ENCODE measurements around the gene MDH2.
"Not testable (repeated sequence)": the region's sequence is repeated elsewhere in the genome, so short reads cannot be mapped to it uniquely, and the experiment has no call there.

MDH2 gene

DNA sequence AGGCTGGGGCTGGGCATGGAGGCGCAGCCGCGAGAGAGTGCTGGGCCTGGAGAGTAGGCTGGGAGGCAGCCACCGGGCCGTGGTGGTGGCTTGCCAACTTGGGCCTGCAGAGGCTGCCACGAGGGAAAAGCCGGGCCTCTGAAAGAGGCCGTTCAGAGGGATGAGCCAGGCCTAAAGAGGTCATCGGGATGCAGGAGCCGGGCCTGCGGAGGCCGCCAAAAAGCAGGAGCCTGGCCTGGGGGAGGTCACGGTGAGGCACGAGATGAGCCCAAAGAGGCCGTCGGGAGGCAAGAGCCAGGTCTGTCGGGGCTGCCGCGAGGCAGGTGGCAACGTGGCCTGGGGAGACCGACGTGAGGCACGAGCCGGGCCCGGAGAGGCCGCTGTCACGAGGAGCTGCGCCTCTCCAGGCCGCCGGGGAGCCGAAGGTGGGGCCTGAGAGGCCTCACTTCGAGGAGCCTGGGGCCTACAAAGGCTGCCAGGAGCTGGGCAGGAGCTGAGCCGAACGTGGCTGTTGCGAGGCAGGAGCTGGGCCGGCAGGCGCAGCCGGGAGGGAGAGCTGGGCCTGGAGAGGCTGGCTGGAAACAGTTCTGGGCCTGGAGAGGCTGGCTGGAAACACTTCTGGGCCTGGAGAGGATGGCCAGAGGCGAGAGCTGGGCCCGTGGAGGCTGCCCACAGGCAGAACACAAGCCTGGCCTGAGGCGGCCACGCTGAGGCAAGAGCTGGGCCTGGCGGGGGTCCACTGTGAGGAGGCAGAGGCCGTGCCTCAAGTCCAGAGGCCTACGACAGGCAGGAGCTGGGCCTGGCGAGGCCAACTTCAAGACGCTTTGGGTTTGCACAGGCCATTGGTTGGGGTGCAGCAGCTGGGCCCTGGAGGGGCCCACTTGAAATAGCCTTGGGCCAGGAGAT is 24.6 kb downstream of the MDH2 start:
- no peak for DNase-seq

DNA sequence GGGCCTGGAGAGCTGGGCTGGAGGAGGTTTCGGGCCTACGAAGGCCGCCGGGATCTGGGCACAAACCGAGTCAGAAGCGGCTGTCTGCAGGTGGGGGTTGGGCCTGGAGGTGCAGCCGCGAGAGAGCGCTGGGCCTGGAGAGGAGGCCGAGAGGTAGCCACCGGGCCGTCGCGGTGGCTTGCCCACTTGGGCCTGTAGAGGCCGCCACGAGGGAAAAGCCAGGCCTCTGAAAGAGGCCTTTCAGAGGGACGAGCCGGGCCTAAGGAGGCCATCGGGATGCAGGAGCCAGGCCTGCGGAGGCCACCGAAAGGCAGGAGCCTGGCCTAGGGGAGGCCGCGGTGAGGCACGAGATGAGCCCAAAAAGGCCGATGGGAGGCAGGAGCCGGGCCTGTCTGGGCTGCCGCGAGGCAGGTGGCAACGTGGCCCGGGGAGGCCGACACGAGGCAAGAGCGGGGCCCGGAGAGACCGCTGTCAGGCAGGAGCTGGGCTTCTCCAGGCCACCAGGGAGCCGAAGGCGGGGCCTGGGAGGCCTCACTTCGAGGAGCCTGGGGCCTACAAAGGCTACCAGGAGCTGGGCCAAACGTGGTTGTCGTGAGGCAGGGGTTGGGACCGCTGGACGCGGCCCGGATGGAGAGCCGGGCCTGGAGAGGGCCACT is 25.6 kb downstream of the MDH2 start:
- DNase-seq = no peak

DNA sequence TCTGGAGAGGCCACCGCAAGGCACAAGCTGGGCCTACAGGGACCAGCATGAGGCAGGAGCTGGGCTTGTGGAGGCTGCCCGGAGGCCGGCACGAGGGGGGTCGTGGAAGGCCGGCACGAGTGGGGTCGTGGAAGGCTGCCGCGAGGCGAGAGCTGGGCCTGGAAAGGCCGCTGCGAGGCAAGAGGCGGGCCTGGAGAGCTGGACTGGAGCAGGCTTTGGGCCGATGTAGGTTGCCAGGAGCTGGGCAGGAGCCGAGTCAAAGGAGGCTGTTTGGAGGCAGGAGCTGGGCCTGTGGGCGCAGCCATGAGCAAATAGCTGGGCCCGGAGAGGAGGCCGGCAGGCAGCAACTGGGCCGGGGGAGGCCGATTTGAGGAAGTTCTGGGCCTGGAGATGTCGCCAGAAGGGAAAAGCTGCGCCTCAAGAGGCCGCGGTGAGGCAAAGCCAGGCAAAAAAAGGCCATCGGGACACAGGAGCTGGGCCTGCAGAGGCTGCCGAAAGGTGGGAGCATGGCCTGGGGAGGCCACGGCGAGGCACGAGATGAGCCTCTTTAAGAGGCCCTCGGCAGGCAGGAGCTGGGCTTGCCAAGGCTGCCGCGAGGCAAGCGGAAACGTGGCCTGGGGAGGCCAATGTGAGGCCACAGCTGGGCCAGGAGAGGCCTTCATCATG is 26.5 kb downstream of the MDH2 start:
- DNase-seq = no peak

DNA sequence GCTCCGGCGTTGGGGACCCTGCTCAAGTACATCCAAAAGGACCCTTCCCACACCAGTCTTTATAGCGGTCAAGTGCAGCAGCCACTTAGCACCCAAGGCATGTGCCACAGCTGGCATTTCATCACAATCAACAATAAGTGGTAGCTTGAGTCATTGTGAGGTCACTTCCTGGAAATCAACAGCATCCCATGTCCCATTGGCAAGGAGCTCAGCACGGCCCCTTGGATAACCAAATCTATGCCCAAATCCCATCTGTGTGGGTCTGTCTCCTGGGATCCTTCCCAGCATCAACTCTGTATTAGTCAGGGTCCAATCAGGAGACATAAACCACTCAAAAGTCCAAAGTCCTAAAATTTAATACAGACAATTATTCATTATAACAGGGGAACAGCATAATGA is 27.1 kb downstream of the MDH2 start:
- DNase-seq = no peak

DNA sequence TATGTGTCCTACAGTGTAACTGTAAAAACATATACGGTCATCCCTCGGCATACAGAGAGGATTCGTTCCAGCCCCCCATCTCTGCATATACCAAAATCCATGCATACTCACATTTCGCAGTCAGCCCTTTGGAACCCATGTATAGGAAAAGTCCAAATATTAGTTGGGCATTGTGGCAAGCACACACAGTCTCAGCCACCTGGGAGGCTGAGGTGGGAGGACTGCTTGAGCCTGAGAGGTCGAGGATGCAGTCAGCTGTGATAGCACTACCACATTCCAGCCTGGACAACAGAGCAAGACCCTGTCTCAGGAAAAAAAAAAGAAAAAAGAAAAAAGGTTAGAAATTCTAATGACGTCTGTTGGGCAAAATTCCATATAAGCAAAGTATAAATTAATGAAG is 29.1 kb downstream of the MDH2 start:
- no peak for DNase-seq

DNA sequence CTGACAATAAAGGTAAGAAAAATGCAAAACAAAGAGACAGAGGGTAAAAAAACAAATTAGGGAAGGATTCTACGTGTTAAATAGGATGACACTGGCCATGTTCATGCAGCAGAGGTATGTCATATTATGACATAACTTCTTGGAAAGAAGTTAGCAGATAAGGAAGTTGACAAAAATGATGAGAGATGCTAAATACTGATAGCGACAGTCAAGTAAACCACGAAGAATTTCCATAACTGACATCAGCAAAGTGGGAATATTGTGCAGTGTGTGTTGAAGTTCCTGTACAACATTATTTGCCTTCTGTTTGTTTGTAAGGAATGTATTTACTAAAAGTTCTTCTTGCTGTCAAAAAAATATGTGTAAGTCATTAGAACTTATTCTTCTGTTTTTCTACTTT is 29.5 kb downstream of the MDH2 start:
- DNase-seq = no peak

DNA sequence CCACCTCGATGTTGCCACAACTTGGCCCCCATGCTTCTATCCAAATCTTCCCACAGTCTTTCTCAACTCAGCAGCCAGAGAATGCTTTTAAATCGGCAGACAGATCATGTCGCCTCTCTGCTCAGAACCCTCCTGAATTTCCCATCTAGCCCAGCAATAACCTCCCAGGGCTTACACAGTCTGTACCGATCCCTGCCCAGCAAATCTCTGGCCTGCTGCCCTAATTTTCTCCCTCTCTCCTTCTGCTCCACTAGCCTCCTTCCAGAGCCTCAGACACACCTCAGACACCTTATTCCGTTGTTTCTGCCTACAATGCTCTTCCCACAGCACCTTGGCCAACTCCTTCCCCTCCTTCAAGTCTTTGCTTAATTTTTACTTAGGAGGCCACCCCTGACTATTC is 32.3 kb downstream of the MDH2 start:
- no peak for DNase-seq

DNA sequence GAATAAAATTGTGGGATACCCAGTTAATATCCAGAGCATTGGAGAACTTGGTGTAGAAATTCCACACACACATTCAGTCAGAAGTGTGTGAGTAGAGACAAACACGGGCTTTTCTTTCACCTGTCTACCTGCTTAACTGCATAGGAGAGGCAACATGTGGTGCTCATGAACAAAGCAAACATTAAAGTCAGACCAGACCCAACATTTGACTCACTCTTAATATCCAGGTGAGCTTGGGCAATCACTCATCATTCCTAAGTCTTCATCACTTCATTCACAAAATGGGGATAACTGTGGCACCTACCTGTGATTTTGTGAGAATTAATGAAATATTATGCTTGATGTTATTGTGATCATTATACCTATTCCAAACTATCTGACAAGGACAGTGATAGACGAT is 36.2 kb downstream of the MDH2 start:
- DNase-seq = not testable (repeated sequence)

DNA sequence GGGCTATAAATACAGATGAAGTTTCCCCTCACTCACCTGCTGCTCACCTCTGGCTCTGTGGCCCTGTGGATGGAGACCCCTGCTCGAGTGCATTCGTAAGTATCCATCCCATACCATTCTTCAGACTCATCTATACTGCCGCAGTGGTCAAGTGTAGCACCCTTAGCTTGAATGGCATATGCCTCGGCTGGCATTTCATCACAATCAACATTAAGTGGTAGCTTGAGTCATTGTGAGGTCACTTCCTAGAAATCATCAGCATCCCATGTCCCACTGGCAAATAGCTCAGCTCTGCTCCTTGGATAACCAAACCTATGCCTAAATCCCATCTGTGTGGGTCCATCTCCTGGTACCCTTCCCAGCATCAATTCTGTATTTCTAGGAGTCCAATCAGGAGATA is 38.2 kb downstream of the MDH2 start:
- no peak for DNase-seq

DNA sequence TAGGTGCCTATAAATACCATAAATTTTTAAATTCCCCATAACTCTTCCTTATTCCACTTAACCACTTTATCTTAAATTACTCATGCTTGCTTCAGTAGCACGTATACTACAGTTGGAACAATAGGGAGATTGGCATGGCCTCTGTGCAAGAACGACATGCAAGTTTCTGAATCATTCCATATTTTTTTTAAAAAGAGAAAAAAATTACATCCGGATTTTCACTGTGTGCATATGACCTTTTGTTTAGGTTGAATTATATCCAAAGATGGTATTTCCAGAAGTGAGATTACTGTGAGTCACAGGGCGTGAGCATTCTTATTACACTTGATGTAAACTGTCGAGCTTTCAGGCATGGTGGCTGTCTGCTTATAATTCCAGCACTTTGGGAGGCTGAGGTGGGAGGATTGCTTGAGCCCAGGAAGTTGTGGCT is 39.5 kb downstream of the MDH2 start:
- DNase-seq = not testable (repeated sequence)

DNA sequence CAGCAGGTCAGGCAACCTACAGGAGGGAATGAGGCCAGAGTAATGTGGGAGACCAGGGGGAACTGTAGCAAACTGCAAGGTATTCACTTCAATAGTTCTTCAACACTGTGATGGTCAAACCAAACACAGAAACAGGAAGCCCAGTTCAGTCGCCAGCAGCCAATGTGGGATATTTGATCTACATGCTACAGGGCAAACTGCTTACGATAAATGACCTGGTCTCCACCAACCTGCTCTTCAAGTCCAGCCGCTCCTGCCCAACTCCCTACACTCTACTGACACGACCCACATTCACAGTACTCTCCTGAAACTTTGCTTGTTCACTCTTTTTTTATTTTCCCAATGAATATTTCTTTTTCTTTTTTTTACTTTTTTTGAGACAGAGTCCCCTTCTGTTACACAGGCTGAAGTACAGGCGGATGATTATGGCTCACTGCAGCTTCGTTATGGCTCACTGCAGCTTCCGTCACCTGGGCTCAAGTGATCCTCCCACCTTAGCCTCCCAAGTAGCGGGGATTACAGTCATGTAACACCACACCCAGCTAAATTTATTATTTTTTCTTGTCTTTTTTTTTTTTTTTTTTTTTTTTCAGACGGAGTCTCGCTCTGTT is 42.1 kb downstream of the MDH2 start:
- no peak for DNase-seq

DNA sequence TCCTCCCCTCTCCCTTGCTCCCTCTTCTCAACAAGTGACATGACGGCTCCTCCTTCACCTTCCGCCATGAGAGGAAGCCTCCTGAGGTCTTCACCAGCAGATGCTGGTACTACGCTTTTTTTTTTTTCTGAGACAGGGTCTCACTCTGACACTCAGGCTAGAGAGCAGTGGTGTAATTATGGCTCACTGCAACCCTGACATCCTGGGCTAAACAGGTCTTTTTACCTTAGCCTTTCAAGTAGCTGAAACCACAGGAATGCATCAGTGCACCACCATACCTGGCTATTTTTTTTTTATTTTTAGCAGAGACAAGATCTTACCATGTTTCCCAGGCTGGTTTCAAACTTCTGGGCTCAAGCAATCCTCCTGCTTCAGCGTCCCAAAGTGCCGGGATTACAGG is 43.6 kb downstream of the MDH2 start:
- no peak for DNase-seq

DNA sequence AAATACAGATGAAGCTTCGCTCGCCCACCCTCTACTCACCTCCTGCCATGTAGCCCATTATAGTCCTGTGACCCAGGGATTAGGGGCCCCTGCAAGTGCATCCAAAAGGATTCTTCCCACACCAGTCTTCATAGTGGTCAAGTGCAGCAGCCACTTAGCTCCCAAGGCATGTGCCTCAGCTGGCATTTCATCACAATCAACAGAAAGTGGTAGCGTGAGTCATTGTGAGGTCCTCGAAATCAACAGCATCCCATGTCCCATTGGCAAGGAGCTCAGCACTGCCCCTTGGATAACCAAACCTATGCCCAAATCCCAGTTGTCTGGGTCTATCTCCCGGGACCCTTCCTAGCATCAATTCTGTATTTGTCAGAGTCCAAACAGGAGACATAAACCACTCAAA is 45.6 kb downstream of the MDH2 start:
- not testable (repeated sequence) for DNase-seq

DNA sequence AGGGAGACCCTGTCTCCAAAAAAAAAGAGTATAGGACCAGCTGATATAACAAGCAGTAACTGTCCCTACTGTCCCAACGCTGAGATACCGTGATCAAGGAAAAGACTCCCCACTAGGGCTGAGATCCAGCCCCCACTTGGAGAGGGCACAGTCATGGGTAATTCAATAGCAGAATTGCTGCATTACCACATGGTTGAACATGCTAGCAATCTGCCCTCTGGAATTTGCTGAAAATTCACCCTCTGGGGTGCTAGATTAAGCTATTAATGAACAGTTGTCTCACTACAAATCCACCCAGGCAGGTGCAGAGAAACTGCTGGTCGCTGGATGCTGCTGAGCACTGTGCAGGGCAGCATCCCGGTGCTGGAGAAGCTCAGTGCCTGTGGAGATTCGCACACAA is 46.4 kb downstream of the MDH2 start:
- DNase-seq = not testable (repeated sequence)

DNA sequence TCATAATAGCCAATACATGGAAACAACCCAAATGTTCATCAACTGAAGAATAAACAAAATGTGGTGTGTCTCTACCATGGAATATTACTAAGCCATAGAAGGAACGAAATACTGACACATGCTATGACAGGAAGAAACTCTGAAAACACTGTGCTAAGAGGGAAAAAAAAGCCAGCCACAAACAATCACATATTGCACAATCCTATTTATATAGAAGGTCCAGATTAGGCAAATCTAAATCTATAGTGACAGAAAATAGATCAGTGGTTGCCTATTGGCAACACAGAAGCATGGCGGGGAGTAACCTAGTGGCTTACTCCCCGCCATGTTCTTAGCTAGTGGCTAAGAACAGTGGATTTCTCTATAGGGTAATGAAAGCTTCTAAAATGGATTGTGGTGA is 48.0 kb downstream of the MDH2 start:
- DNase-seq = no peak

DNA sequence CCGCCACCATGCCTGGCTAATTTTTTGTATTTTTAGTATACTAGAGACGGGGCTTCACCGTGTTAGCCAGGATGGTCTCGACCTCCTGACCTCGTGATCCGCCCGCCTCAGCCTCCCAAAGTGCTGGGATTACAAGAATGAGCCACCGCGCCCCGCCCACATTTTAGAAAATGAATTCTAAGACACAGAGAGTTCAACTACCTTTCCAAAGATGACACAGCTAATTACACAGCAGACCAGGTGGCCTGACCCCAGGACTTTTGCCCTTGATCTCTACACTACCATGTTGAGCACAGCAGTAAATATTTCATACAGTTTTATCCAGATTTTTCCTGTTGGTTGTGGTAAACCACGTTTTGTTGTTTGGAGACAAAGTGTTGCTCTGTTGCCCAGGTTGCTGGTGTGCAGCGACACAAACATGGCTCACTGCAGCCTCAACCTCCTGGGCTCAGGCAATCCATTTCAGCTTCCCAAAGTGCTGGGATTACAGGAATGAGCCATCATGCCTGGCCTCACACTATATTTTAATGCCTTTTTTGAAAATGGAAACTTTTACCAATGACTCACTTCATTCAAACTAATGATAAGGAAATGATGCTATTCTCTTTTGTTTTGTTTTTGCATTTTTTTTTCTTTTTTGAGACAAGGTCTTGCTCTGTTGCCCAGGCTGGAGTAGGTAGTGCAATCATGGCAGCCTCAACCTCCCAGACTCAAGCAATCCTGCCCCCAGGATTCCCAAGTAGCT is 54.0 kb downstream of the MDH2 start:
- DNase-seq = not testable (repeated sequence)

DNA sequence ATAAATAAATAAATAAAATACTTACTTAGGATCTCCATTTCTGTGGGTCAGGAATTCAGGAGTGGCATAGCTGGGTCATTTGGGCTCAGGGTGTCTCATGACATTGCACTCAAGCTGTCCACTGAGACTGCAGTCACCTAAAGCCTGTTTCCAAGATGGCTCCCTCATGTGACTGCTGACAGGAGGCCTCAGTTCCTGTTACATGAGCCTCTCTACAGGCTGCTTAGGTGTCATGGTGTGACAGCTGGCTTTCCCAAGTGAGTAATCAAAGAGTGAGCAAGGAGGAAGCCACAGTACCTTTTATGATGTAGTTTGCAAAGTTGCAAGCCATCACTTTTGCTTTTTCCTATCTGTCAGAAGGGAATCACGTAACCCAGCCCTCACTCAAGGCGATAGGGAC is 55.9 kb downstream of the MDH2 start:
- DNase-seq = not testable (repeated sequence)

DNA sequence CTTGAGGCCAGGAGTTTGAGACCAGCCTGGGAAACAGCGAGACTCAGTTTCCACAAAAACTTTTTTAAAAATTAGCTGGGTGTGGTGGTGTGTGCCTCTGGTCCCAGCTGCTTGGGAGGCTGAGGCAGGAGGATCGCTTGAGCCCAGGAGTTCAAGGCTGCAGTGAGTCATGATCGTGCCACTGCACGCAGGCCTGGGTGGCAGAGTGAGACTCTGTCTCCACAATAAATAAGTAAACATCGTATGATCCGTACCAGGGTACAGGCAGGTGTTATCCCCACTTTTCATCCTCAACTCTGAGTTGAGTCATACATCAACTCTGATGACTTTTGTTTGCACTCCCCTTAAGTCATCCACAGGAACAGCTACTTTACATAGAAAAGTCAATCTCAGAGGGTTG is 58.2 kb downstream of the MDH2 start:
- DNase-seq = not testable (repeated sequence)

DNA sequence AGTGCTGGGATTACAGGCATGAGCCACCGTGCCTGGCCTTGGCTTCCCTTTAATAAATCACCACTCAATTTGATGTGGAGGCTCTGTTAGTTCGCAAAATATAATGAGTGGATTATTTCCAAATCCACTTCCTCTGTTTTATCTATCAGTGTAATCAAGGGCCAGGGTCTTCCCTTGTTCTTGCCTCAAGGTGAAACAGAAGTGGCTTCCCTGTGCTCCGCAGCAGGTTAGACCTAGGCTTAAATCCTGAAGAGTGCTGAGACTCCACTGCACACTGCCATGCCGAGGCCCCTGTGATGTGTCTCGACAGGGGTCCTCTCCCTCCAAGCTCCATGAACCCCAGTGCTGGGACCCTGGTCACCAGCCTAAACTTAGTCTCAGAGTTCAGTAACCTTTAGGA is 59.0 kb downstream of the MDH2 start:
- no peak for DNase-seq

DNA sequence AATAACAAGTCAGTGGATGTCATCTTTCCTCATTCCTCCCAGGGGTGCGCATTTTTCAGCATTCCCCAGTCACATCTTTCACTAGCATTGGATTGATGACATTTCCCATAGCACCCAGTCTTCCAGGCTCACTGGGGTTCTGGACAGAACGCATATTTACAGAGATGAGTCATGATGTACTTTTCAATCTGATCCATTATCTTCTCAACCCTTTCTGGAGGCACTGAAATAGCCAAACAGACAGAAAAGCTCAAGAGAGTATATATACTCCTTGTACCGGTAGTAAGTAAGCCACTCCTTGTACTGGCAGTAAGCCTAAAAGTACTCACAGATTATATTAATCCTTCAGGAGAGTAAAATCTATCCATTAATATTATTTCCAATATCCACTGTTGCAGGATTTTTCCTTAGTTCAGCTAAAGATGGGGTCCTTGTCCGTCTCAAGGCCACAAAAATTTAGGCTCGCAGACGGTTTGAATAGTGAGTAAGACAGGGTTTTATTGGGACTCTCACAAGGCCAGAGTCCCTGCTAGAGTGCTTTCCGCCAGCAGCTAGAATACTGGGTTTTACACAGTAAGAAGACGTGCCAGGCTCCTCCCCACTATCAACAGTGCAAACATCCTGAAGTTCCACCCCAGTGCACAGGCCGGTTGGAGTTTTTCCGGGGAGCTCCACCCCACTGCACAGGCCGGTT is 60.8 kb downstream of the MDH2 start:
- no peak for DNase-seq

DNA sequence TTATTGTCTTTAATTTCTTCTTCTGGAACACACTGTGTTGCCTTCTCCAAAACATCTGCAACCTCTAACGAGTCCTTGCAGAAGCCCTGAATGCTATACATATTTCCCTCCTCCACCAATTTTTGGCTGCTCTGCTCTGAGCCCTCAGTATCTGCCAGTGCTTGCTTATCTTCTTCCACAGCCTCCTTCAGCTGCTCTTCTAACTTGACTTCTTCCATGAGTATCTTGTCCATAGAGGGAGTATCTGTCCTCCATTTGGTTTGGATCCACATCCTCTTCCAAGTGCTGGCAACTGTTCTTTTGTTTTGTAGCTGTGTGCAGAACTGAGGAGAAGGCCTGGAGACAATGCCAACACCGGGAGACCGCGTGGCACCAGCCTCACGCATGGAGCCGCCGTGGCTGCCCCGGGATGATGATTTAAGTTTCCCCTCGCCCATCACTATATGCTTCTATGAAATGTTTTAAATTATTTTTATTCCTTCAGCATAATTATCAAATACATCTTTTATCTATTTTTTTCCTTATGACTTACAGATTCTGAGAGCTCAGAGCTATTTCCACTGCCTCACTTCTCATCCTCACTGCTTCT is 65.2 kb downstream of the MDH2 start:
- not testable (repeated sequence) for DNase-seq

DNA sequence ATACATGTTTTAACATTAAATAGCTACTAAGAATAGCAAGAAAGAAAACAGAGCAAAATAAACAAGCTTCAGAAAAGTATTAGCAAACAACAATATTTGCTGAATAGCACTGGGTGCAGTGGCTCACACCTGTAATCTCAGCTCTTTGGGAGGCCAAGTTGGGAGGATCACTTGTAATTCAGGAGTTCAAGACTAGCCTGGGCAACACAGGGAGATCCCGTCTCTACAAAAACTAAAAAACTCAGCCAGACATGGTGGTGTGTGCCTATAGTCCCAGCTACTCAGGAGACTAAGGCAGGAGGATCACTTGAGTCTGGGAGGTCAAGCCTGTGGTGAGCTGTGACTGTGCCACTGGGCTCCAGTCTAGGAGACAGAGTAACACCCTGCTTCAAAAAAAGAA is 66.8 kb downstream of the MDH2 start:
- DNase-seq = not testable (repeated sequence)

Data from stimulated activated CD4-positive, alpha-beta T cell treated with anti-CD3 and anti-CD28 coated beads, Interleukin-2, amount 100 ng/mL, for 48 hours (primary cell).